Kidney capillary endothelial cell (primary cell): ENCODE data around the gene HS2ST1.
A peak's percentile ranks its signal among the peaks of the same experiment; 100 is the strongest.
"Not testable (repeated sequence)": the region's sequence is repeated elsewhere in the genome, so short reads cannot be mapped to it uniquely, and the experiment has no call there.

Experiments
- DNase-seq: peaks from one replicate; pipeline ENCODE4 v3.0.0-alpha.2; 2018; ENCODE audit warnings: low spot score

The HS2ST1 gene

DNA sequence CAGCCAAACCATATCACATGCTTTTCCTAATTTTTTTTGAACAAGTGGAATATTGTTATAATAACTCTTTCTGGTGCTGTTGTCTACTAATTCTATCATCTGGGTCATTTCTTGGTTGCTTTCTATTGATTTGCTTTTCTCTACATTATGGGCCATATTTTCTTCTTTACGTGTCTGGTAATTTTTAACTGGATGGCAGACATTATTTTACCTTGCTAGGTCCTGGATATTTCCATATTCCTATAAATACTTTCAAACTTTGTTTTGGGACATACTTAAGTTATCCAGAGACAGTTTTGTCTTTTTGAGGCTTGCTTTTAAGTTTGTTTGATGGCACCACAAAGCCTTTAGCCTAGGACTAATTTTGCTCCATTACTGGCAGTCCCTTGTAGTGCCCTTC is 11.3 kb downstream of the HS2ST1 start:
- no peak for DNase-seq

DNA sequence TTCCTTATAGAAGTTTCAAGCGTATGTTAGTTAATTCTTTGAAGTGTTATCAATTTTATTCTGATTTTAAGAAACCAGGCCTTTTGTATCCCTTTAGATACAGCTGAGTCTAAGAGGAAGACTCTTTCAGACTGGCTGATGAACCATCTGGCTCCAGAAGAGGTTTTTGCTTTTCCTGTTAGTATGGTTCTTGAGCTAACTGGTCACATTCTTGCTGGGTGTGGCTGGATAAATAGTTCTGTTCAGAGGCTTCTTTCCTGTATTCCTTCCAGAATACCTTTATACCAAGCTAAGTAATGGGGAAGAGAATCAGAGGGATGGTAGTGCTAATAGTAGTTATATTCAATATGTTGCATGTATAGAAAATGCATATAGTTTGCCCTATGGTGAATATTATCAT is 12.4 kb downstream of the HS2ST1 start:
- no peak for DNase-seq

DNA sequence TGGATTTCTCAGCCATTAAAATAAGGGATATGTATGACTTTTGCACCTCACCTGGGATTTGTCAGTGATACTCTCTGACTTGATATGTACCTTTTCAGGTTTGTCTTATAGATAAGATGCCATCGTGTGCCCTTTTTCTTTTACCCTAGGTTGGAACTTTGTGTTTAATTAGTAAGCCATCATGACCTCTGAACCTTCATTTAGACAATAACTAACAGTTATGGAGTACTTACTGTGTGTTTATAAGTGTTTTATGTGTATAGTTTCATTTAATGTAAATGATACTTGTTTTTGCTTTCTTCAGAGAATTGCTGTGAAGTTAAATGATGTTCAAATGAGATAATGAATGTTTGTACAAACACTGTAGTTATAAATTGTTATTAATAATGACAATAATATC is 14.4 kb downstream of the HS2ST1 start:
- DNase-seq: no peak

DNA sequence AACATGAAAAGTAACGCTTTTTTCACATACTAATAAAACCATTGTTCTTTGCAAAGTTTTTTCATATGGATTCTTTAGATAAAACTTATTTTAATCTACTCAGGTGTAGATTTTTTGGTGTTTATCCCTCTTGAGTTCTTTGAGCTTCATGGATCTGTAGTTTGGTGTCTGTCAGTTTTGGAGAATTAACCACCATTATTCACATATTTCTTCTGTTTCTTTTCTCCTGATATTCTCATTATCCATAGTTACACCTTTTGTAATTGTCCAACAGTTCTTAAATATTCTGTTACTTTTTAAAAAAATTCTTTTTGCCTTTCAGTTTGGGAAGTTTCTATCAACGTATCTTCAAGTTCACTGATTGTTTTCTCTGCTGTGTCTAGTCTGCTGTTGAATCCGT is 18.6 kb downstream of the HS2ST1 start:
- no peak for DNase-seq

DNA sequence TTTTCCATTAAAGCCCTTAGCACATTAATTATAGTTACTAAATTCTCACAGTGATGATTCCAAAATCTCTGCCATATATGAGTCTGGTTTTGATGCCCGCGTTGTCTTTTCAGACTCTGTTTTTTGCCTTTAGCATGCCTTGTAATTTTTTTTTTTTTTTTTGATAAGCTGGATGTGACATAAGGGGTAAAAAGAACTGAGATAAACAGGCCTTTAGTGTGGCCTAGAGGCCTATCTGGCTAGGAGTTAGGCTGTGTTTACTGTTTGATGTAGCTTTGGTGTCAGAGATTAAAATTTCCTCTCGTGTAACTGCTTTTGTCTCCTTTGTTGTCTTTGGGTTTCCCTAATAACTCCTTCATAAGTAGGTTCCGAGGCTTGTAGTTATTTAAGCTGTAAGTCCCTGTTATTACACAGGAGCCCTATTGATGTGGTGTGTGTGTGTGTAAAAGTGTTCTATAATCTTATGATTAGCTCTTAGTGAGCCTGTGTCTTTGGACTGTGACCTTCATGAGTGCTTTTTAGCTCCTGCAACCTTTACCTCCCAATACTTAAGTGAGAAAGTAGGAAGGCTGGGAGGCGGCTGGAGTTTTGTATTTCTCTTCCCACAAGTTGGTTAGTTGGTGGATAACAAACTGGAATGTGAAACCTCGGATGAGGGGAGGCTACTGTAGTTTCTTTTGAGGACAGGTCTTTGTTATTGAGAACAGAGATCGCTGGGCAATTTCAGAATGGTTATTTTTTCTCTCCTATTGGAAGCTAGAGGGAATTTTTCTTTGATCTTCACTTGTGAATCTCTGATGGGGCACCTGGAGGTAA is 19.3 kb downstream of the HS2ST1 start:
- DNase-seq: no peak

DNA sequence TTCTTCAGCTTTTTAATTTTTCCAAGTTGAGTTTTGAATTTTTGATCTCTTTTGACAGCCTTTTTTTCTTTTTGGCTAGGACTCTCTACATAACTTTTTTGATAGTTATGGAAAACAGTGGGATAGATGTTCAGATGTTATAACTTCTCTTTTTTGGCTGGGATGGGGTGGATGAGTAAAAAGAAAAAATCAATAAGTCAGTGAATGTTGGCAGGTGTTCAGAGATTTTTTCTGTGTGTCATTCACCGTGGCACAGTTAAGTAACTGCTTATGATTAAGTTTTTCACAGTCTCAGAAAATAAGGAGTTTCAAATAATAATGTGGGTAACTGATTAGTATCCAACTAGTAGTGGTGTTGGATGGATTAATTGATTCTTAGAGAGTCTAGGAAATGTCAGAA is 24.0 kb downstream of the HS2ST1 start:
- DNase-seq: no peak

DNA sequence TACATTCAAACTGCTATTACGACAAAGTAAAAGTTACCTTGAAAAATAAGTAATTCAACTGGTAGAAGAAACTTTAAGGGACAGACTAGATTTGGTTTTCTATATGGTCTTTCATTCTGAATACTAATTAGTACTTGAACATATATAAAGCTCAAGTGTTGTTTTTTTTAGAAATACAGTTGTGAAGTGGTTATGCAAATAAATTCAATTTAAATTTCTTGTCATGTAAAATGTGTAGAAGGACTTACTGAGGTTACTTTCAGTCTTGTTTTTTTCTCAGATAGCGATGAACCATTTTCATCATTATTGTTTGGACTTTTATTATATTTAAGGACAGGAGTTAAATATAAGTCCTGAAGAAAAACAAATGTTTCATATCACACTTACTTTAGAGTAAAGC is 24.4 kb downstream of the HS2ST1 start:
- DNase-seq: no peak

DNA sequence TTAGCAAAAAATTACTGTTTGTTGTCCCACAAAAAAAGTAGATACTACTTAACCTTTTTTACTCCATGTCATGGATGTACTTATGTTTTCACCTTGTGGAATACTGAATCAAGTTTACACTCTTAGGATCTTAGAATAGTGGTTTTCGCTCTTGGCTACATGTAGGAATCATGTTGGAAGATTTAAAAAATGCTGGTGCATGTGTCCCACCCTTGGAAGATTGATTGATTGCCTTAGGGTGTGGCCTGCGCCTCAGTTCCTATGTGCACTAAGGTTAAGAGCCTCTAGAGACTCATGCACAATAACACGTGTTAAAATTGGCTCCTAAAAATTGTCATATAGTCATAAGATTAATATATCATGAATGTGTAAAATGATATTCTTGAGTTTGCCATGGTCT is 25.0 kb downstream of the HS2ST1 start:
- no peak for DNase-seq

DNA sequence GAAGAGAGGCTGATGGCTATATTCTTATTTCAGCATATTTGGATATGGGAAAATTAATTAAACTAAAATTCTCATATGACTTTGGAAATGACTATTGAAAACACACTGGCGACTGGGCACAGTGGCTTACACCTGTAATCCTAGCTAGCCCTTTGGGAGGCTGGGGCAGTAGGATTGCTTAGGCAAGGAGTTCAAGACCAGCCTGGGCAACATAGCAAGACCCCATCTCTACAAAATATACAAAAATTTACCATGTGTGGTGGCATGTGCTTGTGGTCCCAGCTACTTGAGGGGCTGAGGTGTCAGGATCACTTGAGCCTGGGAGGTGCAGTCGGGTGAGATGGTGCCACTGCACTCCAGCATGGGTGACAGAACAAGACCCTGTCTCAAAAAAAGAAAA is 26.2 kb downstream of the HS2ST1 start:
- no peak for DNase-seq

DNA sequence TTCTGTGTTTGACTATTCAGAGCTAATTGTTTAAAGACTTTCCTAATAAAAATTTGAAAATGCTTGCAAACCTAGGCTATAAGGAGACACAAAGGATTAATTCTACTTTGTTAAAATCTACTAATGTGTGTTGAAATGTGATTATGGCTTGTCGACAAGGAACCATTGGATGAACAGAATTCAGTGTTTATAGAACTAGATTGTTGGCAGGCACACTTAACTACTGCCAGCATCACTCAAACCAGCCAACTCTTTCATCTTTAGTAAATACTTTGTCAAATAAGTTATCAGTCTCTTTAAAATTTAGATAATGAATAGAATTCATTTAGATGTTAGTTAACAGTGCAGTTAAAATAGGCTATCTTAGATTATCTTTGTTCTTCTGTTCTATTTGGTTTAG is 27.6 kb downstream of the HS2ST1 start:
- DNase-seq: no peak

DNA sequence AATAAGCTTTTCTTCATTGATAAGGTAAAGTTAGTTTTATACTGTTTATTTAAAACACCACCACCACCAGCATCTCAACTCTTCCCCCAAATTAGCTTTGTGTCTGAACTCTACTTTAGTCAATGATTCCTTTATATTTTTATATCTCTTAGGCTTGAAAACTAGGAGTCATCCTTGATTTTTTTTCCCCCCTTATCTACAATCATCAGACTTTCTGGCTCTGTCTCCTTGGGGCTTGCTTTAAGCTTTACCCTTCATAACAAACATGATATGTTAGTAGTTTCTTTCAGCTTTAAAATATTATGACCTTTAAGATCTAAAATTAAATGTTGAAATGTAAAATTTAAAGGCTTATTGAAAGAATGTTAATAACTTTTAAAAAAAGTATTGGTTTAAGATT is 28.3 kb downstream of the HS2ST1 start:
- no peak for DNase-seq

DNA sequence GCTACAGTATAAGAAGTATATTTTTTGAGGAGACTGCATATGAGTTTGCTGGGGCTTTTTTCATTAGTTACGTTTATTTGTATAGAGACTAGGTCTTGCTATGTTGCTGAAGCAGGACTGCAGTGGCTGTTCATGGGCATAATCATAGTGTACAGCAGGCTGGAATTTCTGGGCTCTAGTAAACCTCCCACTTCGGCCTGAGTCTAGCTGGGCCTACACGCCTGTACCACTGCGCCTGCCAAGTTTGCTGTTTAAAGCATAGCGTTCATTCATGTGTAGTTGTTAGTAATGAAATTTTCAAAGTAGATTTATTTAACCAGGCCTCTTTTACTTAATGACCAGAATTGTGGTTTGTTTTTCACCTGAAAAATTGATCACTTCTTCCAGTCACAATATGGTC is 33.8 kb downstream of the HS2ST1 start:
- DNase-seq: no peak

DNA sequence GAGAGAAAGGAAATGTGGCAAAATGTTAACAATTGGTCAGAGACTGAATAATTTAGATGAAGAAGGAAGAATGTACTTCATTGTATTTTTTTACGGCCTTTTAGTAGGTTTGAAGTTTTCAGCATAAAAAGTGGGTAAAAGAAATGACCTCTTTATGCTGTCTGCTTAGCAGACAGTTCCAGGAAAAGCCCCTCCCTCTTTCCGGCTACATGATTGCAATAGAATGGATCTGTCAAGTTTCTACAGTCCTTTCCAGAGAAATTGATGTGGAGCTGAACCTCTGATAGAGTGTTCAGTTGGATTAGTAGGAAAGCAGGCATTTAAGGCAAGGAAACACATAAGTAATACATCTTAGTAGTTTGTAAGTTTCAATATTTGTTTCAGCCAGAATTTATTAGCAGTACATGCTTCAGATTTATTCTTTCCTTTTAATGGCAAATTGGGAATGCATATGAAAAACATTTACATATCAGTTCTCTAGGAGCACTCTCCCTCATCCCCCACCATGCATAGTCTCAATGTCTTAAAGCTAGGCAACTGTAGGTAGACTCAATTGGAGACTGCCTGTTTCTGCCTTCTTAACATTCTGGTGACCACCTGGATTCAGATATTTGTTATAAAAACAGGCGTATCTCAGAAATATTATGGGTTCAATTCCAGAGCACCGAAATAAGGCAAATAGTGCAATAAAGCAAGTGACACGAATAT is 36.4 kb downstream of the HS2ST1 start:
- no peak for DNase-seq

DNA sequence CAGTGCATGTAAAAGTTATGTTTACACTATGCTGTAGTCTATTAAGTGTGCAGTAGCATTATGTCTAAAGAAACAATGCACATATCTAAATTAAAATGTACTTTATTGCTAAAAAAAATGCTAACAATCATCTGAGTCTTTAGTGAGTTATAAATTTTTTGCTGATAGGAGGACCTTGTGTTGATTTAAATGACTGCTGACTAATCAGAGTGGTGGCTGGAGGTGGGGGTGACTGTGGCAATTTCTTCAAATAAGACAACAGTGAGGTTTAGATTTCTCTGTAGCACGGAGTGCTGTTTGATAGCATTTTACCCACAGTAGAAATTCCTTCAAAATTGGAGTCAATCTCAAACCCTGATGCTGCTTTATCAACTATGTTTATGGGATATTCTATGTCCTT is 37.0 kb downstream of the HS2ST1 start:
- no peak for DNase-seq

DNA sequence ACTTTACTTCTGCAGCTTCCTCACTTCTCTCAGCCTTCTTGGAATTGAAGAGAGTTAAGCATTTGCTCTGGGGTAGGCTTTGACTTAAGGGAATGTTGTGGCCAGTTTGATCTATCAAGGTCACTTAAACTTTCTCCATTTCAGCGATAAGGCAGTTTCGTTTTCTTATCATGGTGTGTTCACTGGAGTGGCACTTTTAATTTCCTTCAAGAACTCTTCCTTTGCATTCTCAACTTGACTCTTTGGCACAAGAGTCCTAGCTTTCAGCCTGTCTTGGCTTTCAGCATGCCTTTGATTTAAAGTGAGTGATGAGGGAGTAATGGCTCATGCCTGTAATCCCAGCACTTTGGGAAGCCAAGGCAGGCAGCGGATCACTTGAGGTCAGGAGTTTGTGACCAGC is 38.7 kb downstream of the HS2ST1 start:
- DNase-seq: no peak

DNA sequence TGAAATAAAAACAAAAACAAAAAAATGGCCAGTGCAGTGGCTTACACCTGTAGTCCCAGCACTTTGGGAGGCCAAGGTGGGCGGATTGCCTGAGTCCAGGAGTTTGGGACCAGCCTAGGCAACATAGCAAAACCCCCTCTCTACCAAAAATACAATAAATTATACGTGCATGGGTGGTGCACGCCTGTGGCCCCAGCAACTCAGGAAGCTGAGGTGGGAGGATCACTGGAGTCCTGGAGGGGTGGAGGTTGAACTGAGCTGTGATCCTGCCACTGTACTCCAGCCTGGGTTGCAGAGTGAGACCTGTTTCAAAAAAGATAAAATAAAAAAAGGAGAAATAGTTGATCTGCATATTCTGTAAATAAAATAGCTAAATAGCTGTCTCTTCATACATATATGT is 41.2 kb downstream of the HS2ST1 start:
- no peak for DNase-seq

DNA sequence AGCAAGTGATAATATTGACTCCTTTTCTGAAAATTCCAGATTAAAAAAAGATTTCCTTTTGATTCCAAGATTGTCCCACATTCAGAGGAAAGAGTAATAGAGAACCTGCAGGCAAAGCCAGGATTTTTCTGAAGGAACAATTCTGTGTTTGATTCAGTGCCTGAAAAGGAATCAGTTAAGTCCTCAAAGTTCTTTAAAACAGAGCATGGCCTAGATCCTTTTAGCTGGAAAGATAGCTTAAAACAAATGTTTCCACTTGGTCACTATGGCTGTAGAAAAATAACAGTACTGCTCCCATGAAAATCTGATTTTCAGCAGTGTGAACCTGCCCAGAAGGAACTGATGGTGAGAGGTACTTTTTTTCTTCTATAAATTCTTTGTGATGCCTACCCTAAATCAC is 41.8 kb downstream of the HS2ST1 start:
- no peak for DNase-seq

DNA sequence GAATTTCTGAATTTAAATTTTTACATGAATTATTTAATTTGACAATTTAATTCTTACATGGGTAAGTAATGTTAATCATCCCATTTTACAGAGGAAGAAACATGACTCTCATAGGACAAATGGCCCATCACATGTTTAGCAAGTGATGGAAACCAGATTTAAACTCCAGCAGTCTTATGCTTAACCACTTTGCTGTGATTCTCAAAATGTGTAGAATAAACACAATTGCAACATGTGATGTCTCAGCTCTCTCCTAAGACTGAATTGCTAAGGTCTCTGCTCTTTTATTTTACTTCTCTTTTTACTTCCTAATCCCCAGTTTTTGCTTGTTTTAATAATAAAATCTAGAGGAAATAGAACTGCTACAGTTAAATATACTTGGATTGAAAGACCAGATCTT is 42.8 kb downstream of the HS2ST1 start:
- DNase-seq: no peak

DNA sequence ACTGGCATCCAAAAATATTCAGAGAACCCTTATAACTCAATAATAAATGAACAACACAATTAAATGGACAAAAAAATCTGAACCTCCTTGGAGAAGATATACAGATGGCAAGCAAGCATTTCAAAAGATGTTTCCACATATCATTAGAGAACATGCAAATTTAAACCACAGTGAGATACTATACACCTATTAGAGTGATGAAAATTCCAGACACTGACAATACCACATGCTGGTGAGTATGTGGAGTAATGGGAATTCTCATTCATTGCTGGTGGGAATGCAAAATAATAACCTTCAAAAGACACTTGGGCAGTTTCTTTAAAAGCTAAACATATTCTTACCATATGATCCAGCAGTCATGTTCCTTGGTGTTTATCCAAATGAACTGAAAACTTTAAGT is 46.1 kb downstream of the HS2ST1 start:
- DNase-seq: no peak

DNA sequence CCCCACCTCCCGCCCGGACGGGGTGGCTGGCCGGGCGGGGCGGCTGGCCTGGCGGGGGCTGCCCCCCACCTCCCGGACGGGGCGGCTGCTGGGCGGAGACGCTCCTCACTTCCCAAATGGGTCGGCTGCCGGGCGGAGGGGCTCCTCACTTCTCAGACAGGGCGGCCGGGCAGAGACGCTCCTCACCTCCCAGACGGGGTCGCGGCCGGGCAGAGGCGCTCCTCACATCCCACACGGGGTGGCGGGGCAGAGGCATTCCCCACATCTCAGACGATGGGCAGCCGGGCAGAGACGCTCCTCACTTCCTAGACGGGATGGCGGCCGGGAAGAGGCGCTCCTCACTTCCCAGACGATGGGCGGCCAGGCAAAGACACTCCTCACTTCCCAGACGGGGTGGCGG is 49.4 kb downstream of the HS2ST1 start:
- not testable (repeated sequence) for DNase-seq

DNA sequence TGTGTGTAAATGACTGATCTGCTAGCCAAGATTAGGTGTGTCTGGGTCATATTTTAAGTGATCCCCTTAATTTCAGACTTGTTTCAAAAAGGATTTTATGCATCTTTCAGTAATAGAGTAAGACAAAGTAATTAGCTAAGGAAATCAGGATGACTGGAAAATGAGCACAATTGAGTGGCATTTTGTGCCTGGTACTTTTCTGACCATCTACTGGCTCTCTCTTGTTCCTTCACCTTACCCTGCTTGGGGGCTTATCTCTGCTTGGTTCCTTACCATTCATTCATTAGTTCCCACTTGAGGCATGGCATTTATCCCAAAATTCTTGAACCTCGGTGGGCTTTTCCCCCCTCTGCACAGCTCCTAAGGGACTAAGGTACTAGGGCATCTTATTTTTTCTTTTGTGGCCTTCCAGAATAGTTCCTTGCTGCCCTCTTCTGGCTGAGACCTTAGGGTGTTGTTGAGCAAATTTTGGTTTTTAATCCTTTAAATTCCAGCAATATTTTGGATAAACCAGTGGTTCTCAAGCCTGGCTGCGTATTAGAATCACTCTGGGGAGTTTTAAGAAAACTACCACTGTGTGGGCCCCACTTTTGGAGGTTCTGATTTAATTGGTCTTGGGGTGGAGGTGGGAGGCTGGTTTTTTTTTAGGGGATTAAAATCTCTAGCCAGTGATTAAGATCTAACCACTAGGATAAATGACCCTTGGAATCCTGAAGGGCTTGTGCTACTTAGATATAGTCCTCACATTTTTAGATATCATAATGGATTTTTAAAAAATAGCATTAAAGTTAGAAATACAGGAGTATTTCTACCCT is 50.8 kb downstream of the HS2ST1 start:
- peak; percentile 54 for DNase-seq

DNA sequence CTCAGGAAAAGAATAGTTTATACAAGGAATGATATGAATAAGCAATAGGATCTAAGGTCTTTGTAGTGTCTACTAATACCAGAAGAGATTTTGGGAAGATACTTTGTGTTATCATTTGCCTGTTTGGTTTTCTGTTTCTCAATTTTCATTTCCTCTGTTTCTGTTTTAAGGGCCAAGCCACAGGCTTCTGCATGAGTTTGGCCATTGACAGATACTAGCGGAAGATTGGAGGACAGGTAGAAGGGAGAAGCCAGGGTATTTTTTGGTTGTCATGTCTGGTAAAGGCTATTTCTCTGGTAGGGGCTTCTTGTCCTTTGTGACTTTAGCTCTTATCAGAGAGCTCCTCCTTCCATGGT is 51.4 kb downstream of the HS2ST1 start:
- DNase-seq: no peak

DNA sequence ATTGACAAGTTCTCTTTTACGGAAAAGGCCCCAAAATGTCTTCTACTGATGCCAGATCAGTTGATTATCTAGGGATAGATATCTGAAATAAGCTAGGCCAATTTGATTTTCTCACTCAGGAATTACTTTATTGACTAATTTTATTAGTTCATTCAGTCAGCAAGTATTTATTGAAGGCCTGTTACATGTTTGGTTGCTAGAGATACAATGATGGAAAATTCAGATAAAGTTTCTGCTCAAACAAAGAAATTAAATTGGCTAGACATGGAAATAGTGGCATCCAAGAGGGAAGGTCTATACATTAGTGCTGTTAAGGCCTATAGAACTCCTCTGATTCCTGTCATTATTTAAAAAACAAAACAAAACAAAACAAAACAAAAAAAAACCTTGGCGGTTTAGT is 56.5 kb downstream of the HS2ST1 start:
- DNase-seq: no peak
